Esophagus (tissue), 2 donors: ENCODE measurements around the gene ATP8B4. TPM values are rescaled to one million over a fixed set of nuclear protein-coding genes. Genes with fewer than 3 reads are reported as not detected.
A peak's percentile ranks its signal among the peaks of the same experiment; 100 is the strongest.
"Not testable (repeated sequence)": the region's sequence is repeated elsewhere in the genome, so short reads cannot be mapped to it uniquely, and the experiment has no call there.

Experiments
- H3K27ac ChIP-seq, 2 donors: one replicate each; pipeline ENCODE4 v1.5.1; 2013; ENCODE audit warnings: low read depth in 2 of 2, mild to moderate bottlenecking in 2 of 2, inconsistent platforms in 1 of 2, low read length in 1 of 2, moderate library complexity in 1 of 2
- H3K27me3 ChIP-seq, 2 donors: one replicate each; pipeline ENCODE4 v1.6.1; 2013; ENCODE audit warnings: low read length in 2 of 2, control low read depth in 1 of 2, mild to moderate bottlenecking in 1 of 2; ENCODE audit not compliant: insufficient read depth in 2 of 2, control insufficient read depth in 1 of 2
- H3K36me3 ChIP-seq, 2 donors: one replicate each; pipeline ENCODE4 v1.6.1; 2013; ENCODE audit warnings: low read length in 1 of 2; ENCODE audit not compliant: control insufficient read depth in 2 of 2, insufficient read depth in 2 of 2
- H3K4me1 ChIP-seq, 2 donors: one replicate each; pipeline ENCODE4 v1.6.1; 2013; ENCODE audit warnings: low read length in 1 of 2; ENCODE audit not compliant: control insufficient read depth in 2 of 2, insufficient read depth in 2 of 2
- H3K4me3 ChIP-seq, 2 donors: one replicate each; pipeline ENCODE4 v1.5.1; 2013; ENCODE audit warnings: low read length in 2 of 2, mild to moderate bottlenecking in 2 of 2, low read depth in 1 of 2, moderate library complexity in 1 of 2
- H3K9me3 ChIP-seq, 2 donors: one replicate each; pipeline ENCODE4 v1.6.1; 2013; ENCODE audit warnings: mild to moderate bottlenecking in 2 of 2, low read depth in 1 of 2, low read length in 1 of 2, moderate library complexity in 1 of 2; ENCODE audit not compliant: control insufficient read depth in 2 of 2, insufficient read depth in 1 of 2
- WGBS, 2 donors: extraction: QIAGEN DNeasy Blood & Tissue Kit; methylation state at CpG; one replicate each; pipeline ENCODE4 v1.1.7; 2013; 5-methylcytosine and 5-hydroxymethylcytosine counted together
- polyA plus RNA-seq, 2 donors: library from polyadenylated mRNA; stranded (reverse); fragments of 200-250 nt; gene quantifications; one replicate each; pipeline ENCODE4 v1.2.3, GENCODE V29; 2013
- donor health status: healthy with polysubstance abuse.
- donor health status: Bipolar disorder and iron deficiency.

ATP8B4 gene
- polyA plus RNA-seq, 2 donors, result 0.75 to 0.84 TPM

GRCh38 chr15:50140098-50140497 lies 21.1 kb upstream of the ATP8B4 start:
- Histone ChIP-seq H3K4me1 (no peaks in the 10 kb centered on the region), H3K27me3 (no peaks in the 10 kb centered on the region), H3K27ac (no peak overlapping the region), H3K4me3 (no peak overlapping the region), H3K9me3 (no peaks in the 10 kb centered on the region), H3K36me3 (no peaks in the 10 kb centered on the region)
- WGBS, 2 donors, result 0% methylated on average over 1 of the region's 1 CpG

- Histone ChIP-seq H3K36me3 (no peaks in the 10 kb centered on the region), H3K4me3 (no peak overlapping the region), H3K4me1 (no peaks in the 10 kb centered on the region), H3K27me3 (no peaks in the 10 kb centered on the region), H3K9me3 (no peaks in the 10 kb centered on the region), H3K27ac (no peak overlapping the region)
Measured at GRCh38 chr15:50138391-50138790, 19.4 kb upstream of the ATP8B4 start.

- Histone ChIP-seq H3K36me3 (no peaks in the 10 kb centered on the region), H3K27me3 (no peaks in the 10 kb centered on the region), H3K4me3 (no peak overlapping the region), H3K27ac (no peak overlapping the region), H3K9me3 (no peaks in the 10 kb centered on the region), H3K4me1 (no peaks in the 10 kb centered on the region)
- 86 to 95% methylated on average over 2 of the region's 2 CpGs for WGBS, 2 donors
Measured at GRCh38 chr15:50137893-50138292, 18.9 kb upstream of the ATP8B4 start.

GRCh38 chr15:50137330-50137761 lies 18.3 kb upstream of the ATP8B4 start:
- 58 to 70% methylated on average over 7 of the region's 7 CpGs for WGBS, 2 donors
- Histone ChIP-seq H3K27ac (no peak overlapping the region), H3K27me3 (no peaks in the 10 kb centered on the region), H3K4me3 (no peak overlapping the region), H3K4me1 (no peaks in the 10 kb centered on the region), H3K9me3 (no peaks in the 10 kb centered on the region), H3K36me3 (no peaks in the 10 kb centered on the region)

GRCh38 chr15:50135031-50135551 lies 16.1 kb upstream of the ATP8B4 start:
- Histone ChIP-seq H3K9me3 (no peaks in the 10 kb centered on the region), H3K27ac (peak overlapping the region in 1 of 2 donors; percentile 9), H3K27me3 (no peaks in the 10 kb centered on the region), H3K4me3 (no peak overlapping the region), H3K36me3 (no peaks in the 10 kb centered on the region), H3K4me1 (no peaks in the 10 kb centered on the region)
- 66 to 75% methylated on average over 5 of the region's 5 CpGs for WGBS, 2 donors

GRCh38 chr15:50134524-50135024 lies 15.5 kb upstream of the ATP8B4 start:
- Histone ChIP-seq H3K9me3 (no peaks in the 10 kb centered on the region), H3K4me1 (no peaks in the 10 kb centered on the region), H3K4me3 (no peak overlapping the region), H3K36me3 (no peaks in the 10 kb centered on the region), H3K27me3 (no peaks in the 10 kb centered on the region), H3K27ac (no peak overlapping the region)
- 18% methylated on average over 2 of the region's 2 CpGs for WGBS, 2 donors

- H3K27ac ChIP-seq, H3K4me1 ChIP-seq, H3K27me3 ChIP-seq, H3K36me3 ChIP-seq, H3K9me3 ChIP-seq, H3K4me3 ChIP-seq: not testable (repeated sequence)
- 89 to 91% methylated on average over 3 of the region's 3 CpGs for WGBS, 2 donors
Measured at GRCh38 chr15:50132251-50132984, 13.4 kb upstream of the ATP8B4 start.

- no peak overlapping the region for H3K4me3 ChIP-seq
- no peaks in the 10 kb centered on the region for H3K36me3 ChIP-seq
- WGBS, 2 donors, result 96% methylated on average over 1 of the region's 1 CpG
- no peaks in the 10 kb centered on the region for H3K9me3 ChIP-seq
- no peaks in the 10 kb centered on the region for H3K27me3 ChIP-seq
- no peaks in the 10 kb centered on the region for H3K4me1 ChIP-seq
- H3K27ac ChIP-seq, result no peak overlapping the region
Measured at GRCh38 chr15:50131617-50132016, 12.6 kb upstream of the ATP8B4 start.

GRCh38 chr15:50128266-50128665 lies 9.2 kb upstream of the ATP8B4 start:
- Histone ChIP-seq H3K9me3 (no peaks in the 10 kb centered on the region), H3K27me3 (no peaks in the 10 kb centered on the region), H3K36me3 (no peaks in the 10 kb centered on the region), H3K4me1 (no peaks in the 10 kb centered on the region), H3K4me3 (no peak overlapping the region), H3K27ac (no peak overlapping the region)

GRCh38 chr15:50127255-50127777 lies 8.3 kb upstream of the ATP8B4 start:
- Histone ChIP-seq H3K36me3 (no peaks in the 10 kb centered on the region), H3K4me1 (no peaks in the 10 kb centered on the region), H3K4me3 (no peak overlapping the region), H3K27ac (no peak overlapping the region), H3K9me3 (no peaks in the 10 kb centered on the region), H3K27me3 (no peaks in the 10 kb centered on the region)
- WGBS, 2 donors, result 88 to 89% methylated on average over 4 of the region's 4 CpGs
